ENCODE data around the gene NDST1.

NDST1 gene

DNA sequence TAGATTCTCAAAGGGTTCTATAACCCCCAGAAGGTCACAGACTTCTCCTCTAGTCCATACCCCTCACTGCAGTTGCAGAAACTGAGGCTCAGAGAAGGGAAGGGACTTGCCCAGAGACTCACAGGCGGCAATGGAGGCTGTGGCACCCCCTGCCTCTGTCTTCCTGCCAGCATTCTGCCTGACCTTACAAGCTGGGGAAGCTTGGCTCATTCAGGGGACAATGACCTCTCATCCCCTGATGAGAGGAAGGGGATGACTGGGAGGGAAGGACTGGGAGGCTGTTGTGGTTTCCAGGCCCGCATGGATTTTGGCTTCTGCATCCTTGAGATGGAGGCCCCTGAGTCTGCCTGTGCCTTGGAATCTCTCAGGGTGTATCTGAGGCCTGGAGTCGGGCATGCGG is 897 bp downstream of the NDST1 start:
- no peaks in the 10 kb centered on the region for H3K36me3 ChIP-seq (ENCODE audit: control insufficient read depth in 2 of 2, insufficient read depth in 2 of 2, low read length in 2 of 2)
- H3K27ac ChIP-seq (ENCODE audit: low read length), result peak overlapping the region; percentile 18
- no peaks in the 10 kb centered on the region for H3K27me3 ChIP-seq (ENCODE audit: control insufficient read depth in 1 of 2, insufficient read depth in 2 of 2, low read length in 2 of 2)
- H3K4me3 ChIP-seq (ENCODE audit: low read length in 2 of 2), result no peak overlapping the region
- H3K4me1 ChIP-seq (ENCODE audit: control insufficient read depth, insufficient read depth, low read length), result peaks cover 82% of the 10 kb centered on the region
- H3K9me3 ChIP-seq (ENCODE audit: control insufficient read depth in 2 of 2, low read length in 2 of 2), result no peaks in the 10 kb centered on the region
- H3K9ac ChIP-seq (ENCODE audit: low read length in 2 of 2), result no peak overlapping the region

DNA sequence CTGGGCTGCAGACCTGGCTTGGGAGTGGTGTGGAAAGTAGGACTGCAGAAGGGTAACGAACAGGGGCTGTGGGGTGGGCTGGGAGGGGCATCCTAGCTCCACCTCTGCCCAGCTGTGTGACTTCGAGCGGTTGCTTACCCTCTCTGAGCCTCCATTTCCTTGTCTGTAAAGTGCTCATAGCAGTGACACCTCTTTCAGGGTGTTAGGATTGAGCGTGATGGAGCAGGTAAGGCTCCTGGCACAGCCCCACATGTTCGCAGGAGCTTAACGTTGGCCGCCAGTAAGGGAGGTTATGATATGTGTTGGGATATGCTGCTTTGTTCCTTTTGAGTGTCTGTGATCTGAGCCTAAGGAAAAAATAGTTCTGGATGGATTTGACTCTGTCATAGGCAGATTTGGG is 2.1 kb downstream of the NDST1 start:
- H3K9me3 ChIP-seq (ENCODE audit: control insufficient read depth in 2 of 2, low read length in 2 of 2), result no peaks in the 10 kb centered on the region
- H3K4me3 ChIP-seq (ENCODE audit: low read length in 2 of 2), result no peak overlapping the region
- peaks cover 75% of the 10 kb centered on the region for H3K4me1 ChIP-seq (ENCODE audit: control insufficient read depth, insufficient read depth, low read length)
- H3K27me3 ChIP-seq (ENCODE audit: control insufficient read depth in 1 of 2, insufficient read depth in 2 of 2, low read length in 2 of 2), result no peaks in the 10 kb centered on the region
- peak overlapping the region; percentile 31 for H3K27ac ChIP-seq (ENCODE audit: low read length)
- no peaks in the 10 kb centered on the region for H3K36me3 ChIP-seq (ENCODE audit: control insufficient read depth in 2 of 2, insufficient read depth in 2 of 2, low read length in 2 of 2)
- H3K9ac ChIP-seq (ENCODE audit: low read length in 2 of 2), result peak overlapping the region in 1 of 2 donors; percentile 13

GRCh38 chr5:150510460-150511263 is 2.7 kb downstream of the NDST1 start:
- peak overlapping the region; percentile 23 to 36 for H3K9ac ChIP-seq (ENCODE audit: low read length in 2 of 2)
- peak overlapping the region; percentile 31 for H3K27ac ChIP-seq (ENCODE audit: low read length)
- H3K36me3 ChIP-seq (ENCODE audit: control insufficient read depth in 2 of 2, insufficient read depth in 2 of 2, low read length in 2 of 2), result no peaks in the 10 kb centered on the region
- no peak overlapping the region for H3K4me3 ChIP-seq (ENCODE audit: low read length in 2 of 2)
- peaks cover 78% of the 10 kb centered on the region for H3K4me1 ChIP-seq (ENCODE audit: control insufficient read depth, insufficient read depth, low read length)
- no peaks in the 10 kb centered on the region for H3K9me3 ChIP-seq (ENCODE audit: control insufficient read depth in 2 of 2, low read length in 2 of 2)
- H3K27me3 ChIP-seq (ENCODE audit: control insufficient read depth in 1 of 2, insufficient read depth in 2 of 2, low read length in 2 of 2), result no peaks in the 10 kb centered on the region

GRCh38 chr5:150511578-150512367 is 3.8 kb downstream of the NDST1 start:
- Histone ChIP-seq H3K27me3 (ENCODE audit: control insufficient read depth in 1 of 2, insufficient read depth in 2 of 2, low read length in 2 of 2) (no peaks in the 10 kb centered on the region), H3K9ac (ENCODE audit: low read length in 2 of 2) (peak overlapping the region in 1 of 2 donors; percentile 21), H3K4me1 (ENCODE audit: control insufficient read depth, insufficient read depth, low read length) (peaks cover 77% of the 10 kb centered on the region), H3K4me3 (ENCODE audit: low read length in 2 of 2) (no peak overlapping the region), H3K27ac (ENCODE audit: low read length) (peak overlapping the region; percentile 18), H3K9me3 (ENCODE audit: control insufficient read depth in 2 of 2, low read length in 2 of 2) (no peaks in the 10 kb centered on the region), H3K36me3 (ENCODE audit: control insufficient read depth in 2 of 2, insufficient read depth in 2 of 2, low read length in 2 of 2) (no peaks in the 10 kb centered on the region)

DNA sequence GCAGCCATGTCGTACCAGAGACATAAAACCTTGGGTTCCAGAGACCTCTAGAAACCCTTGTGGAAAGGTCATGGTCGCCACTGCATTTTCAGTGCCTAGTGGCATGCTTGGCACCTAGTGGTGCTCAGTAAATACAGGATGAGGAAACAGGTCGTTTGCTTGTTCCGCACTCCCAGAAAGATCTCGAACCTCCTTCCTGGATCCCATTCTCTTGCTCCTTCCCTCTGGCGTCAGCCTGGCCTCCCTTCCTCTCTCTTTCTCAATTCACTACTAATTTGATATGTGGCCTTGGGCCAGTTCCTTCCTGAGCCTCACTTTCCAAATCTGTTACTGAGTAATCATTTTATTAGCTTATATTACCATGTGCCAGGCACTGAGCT is 4.4 kb downstream of the NDST1 start:
- H3K36me3 ChIP-seq (ENCODE audit: control insufficient read depth in 2 of 2, insufficient read depth in 2 of 2, low read length in 2 of 2), result no peaks in the 10 kb centered on the region
- H3K27ac ChIP-seq (ENCODE audit: low read length), result no peak overlapping the region
- H3K9me3 ChIP-seq (ENCODE audit: control insufficient read depth in 2 of 2, low read length in 2 of 2), result no peaks in the 10 kb centered on the region
- H3K9ac ChIP-seq (ENCODE audit: low read length in 2 of 2), result no peak overlapping the region
- no peak overlapping the region for H3K4me3 ChIP-seq (ENCODE audit: low read length in 2 of 2)
- H3K4me1 ChIP-seq (ENCODE audit: control insufficient read depth, insufficient read depth, low read length), result peaks cover 71% of the 10 kb centered on the region
- no peaks in the 10 kb centered on the region for H3K27me3 ChIP-seq (ENCODE audit: control insufficient read depth in 1 of 2, insufficient read depth in 2 of 2, low read length in 2 of 2)

DNA sequence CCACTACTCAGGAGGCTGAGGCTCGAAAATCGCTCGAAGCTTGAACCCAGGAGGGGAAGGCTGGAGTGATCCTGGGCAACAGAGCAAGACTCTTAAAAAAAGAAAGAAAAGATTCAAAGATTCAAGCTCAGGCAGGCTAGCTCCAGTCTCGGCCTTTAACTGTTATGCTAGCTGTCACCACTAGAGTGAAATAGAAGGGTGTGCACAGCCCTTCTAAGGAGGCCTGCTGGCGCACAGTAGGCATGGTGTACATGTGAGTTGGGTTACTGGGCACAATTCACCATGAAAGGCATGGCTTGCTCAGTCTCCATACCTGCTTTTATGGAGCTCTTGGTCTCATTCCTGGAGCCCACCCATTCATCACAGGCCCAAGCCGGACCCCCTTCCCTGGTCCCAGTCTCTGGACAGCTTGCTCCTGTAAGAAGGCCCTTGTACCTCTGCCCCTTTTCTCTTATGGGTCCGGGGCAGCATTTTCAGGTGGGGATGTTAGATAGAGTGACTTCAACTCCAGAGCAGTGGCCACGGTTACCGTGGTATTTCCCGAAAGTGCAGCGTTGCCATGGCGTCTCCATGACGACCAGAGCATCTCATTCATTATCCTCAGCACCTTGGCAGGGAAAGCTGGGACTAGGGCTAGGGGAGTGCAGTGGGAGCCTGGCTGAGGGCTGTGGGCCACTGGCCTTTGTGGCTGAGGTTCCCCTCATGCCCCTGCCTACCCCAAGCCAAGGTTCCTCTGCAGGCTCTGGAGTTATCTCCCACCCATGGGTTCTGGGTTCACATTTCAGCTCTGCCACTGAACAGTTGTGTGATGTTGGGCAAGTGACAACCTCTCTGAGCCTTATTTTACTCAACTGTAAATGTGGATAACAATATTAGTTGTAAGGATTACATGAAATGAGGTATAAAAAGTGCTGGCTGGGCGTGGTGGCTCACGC is 5.7 kb downstream of the NDST1 start:
- H3K27ac ChIP-seq (ENCODE audit: low read length), result no peak overlapping the region
- no peaks in the 10 kb centered on the region for H3K36me3 ChIP-seq (ENCODE audit: control insufficient read depth in 2 of 2, insufficient read depth in 2 of 2, low read length in 2 of 2)
- no peaks in the 10 kb centered on the region for H3K9me3 ChIP-seq (ENCODE audit: control insufficient read depth in 2 of 2, low read length in 2 of 2)
- H3K4me1 ChIP-seq (ENCODE audit: control insufficient read depth, insufficient read depth, low read length), result peaks cover 67% of the 10 kb centered on the region
- no peak overlapping the region for H3K4me3 ChIP-seq (ENCODE audit: low read length in 2 of 2)
- H3K27me3 ChIP-seq (ENCODE audit: control insufficient read depth in 1 of 2, insufficient read depth in 2 of 2, low read length in 2 of 2), result no peaks in the 10 kb centered on the region
- no peak overlapping the region for H3K9ac ChIP-seq (ENCODE audit: low read length in 2 of 2)

GRCh38 chr5:150514708-150515211 is 6.8 kb downstream of the NDST1 start:
- H3K36me3 ChIP-seq (ENCODE audit: control insufficient read depth in 2 of 2, insufficient read depth in 2 of 2, low read length in 2 of 2), result peaks cover 0 to 2% of the 10 kb centered on the region in 2 donors
- H3K4me1 ChIP-seq (ENCODE audit: control insufficient read depth, insufficient read depth, low read length), result peaks cover 58% of the 10 kb centered on the region
- no peak overlapping the region for H3K27ac ChIP-seq (ENCODE audit: low read length)
- no peak overlapping the region for H3K4me3 ChIP-seq (ENCODE audit: low read length in 2 of 2)
- H3K27me3 ChIP-seq (ENCODE audit: control insufficient read depth in 1 of 2, insufficient read depth in 2 of 2, low read length in 2 of 2), result no peaks in the 10 kb centered on the region
- no peaks in the 10 kb centered on the region for H3K9me3 ChIP-seq (ENCODE audit: control insufficient read depth in 2 of 2, low read length in 2 of 2)
- no peak overlapping the region for H3K9ac ChIP-seq (ENCODE audit: low read length in 2 of 2)

GRCh38 chr5:150515446-150515845 is 7.5 kb downstream of the NDST1 start:
- peak overlapping the region; percentile 60 for H3K27ac ChIP-seq (ENCODE audit: low read length)

GRCh38 chr5:150516011-150516410 is 8.1 kb downstream of the NDST1 start:
- peak overlapping the region; percentile 14 to 47 for H3K9ac ChIP-seq (ENCODE audit: low read length in 2 of 2)
- no peaks in the 10 kb centered on the region for H3K9me3 ChIP-seq (ENCODE audit: control insufficient read depth in 2 of 2, low read length in 2 of 2)
- H3K27me3 ChIP-seq (ENCODE audit: control insufficient read depth in 1 of 2, insufficient read depth in 2 of 2, low read length in 2 of 2), result no peaks in the 10 kb centered on the region
- H3K27ac ChIP-seq (ENCODE audit: low read length), result peak overlapping the region; percentile 60
- peaks cover 51% of the 10 kb centered on the region for H3K4me1 ChIP-seq (ENCODE audit: control insufficient read depth, insufficient read depth, low read length)
- peaks cover 0 to 7% of the 10 kb centered on the region in 2 donors for H3K36me3 ChIP-seq (ENCODE audit: control insufficient read depth in 2 of 2, insufficient read depth in 2 of 2, low read length in 2 of 2)
- no peak overlapping the region for H3K4me3 ChIP-seq (ENCODE audit: low read length in 2 of 2)

More at GRCh38 chr5:150515446-150515845, 7.5 kb downstream of the NDST1 start:
- no peaks in the 10 kb centered on the region for H3K27me3 ChIP-seq (ENCODE audit: control insufficient read depth in 1 of 2, insufficient read depth in 2 of 2, low read length in 2 of 2)
- H3K36me3 ChIP-seq (ENCODE audit: control insufficient read depth in 2 of 2, insufficient read depth in 2 of 2, low read length in 2 of 2), result peaks cover 0 to 4% of the 10 kb centered on the region in 2 donors
- no peak overlapping the region for H3K4me3 ChIP-seq (ENCODE audit: low read length in 2 of 2)
- no peaks in the 10 kb centered on the region for H3K9me3 ChIP-seq (ENCODE audit: control insufficient read depth in 2 of 2, low read length in 2 of 2)
- no peak overlapping the region for H3K9ac ChIP-seq (ENCODE audit: low read length in 2 of 2)
- H3K4me1 ChIP-seq (ENCODE audit: control insufficient read depth, insufficient read depth, low read length), result peaks cover 53% of the 10 kb centered on the region

Data from stomach smooth muscle (tissue), 2 donors.